Activated B cell treated with CpG ODN at 0.5 μM for 24 hours (primary cell): ENCODE results near the gene CYP4F12. TPM values are rescaled to one million over a fixed set of nuclear protein-coding genes. Genes with fewer than 3 reads are reported as not detected.

Experiments used
- ATAC-seq: fragments of 200-7000 bp; cut with Tn5 transposase; one replicate; pipeline ENCODE4 v1.10.0; 2021; ENCODE audit warnings: low read depth, mild to moderate bottlenecking, moderate library complexity
- CTCF ChIA-PET: fragments of 350-600 bp; sonication (Branson Sonifier 250); formaldehyde crosslinking; loops from one replicate; lab custom pipeline; 2021; ENCODE audit warnings: antibody characterized with exemption; lab: Charles Lee
- POLR2A ChIA-PET: fragments of 350-600 bp; sonication (Branson Sonifier 250); formaldehyde crosslinking; loops from one replicate; lab custom pipeline; 2021; ENCODE audit warnings: antibody characterized with exemption; lab: Charles Lee
- DNase-seq: peaks from one replicate; pipeline ENCODE4 v3.0.0; 2022
- H3K27ac Mint-ChIP-seq: one replicate; pipeline ENCODE4 v1.8.0; 2020; ENCODE audit warnings: mixed read lengths
- H3K27me3 Mint-ChIP-seq: one replicate; pipeline ENCODE4 v1.8.0; 2021; ENCODE audit warnings: mixed read lengths
- H3K36me3 Mint-ChIP-seq: one replicate; pipeline ENCODE4 v1.8.0; 2021; ENCODE audit warnings: low read depth, mixed read lengths
- H3K4me1 Mint-ChIP-seq: one replicate; pipeline ENCODE4 v1.8.0; 2021; ENCODE audit warnings: mixed read lengths
- H3K4me3 Mint-ChIP-seq: one replicate; pipeline ENCODE4 v1.8.0; 2020; ENCODE audit warnings: mild to moderate bottlenecking, mixed read lengths
- H3K9me3 Mint-ChIP-seq: one replicate; pipeline ENCODE4 v1.8.0; 2020; ENCODE audit warnings: mixed read lengths
- CTCF ChIP-seq: fragments of 200-600 bp; IDR thresholded peaks from one replicate; pipeline ENCODE4 v1.8.0; 2022; ENCODE audit warnings: antibody characterized with exemption, mild to moderate bottlenecking
- intact Hi-C: fragments of 100-400 bp; cut with micrococcal nuclease; formaldehyde crosslinking; loops from one replicate; pipeline ENCODE4 v1.15.1; 2024
- total RNA-seq: library from RNA; stranded (reverse); gene quantifications from 2 replicates; pipeline ENCODE4 v1.2.3, GENCODE V29; 2022

The CYP4F12 gene
- total RNA-seq, 1 donor from 2014 or later, result not detected

- no peaks in the 10 kb centered on the region for H3K36me3 Mint-ChIP-seq
- H3K9me3 Mint-ChIP-seq, result no peaks in the 10 kb centered on the region
- DNase-seq (no peak), ATAC-seq (no peak)
- H3K27ac Mint-ChIP-seq, result no peak overlapping the region
- ChIA-PET CTCF (no interaction called here), POLR2A (no interaction called here)
- intact Hi-C loops, result no loop called here
- no peak for TF ChIP-seq CTCF
- peaks cover 2% of the 10 kb centered on the region for H3K4me1 Mint-ChIP-seq
- peaks cover 8% of the 10 kb centered on the region for H3K27me3 Mint-ChIP-seq
- no peak overlapping the region for H3K4me3 Mint-ChIP-seq
Measured at GRCh38 chr19:15669440-15669839, 3.4 kb upstream of the CYP4F12 start.

- Mint-ChIP-seq H3K4me1 (peaks cover 2% of the 10 kb centered on the region), H3K27me3 (peaks cover 5% of the 10 kb centered on the region), H3K4me3 (no peak overlapping the region), H3K27ac (no peak overlapping the region), H3K9me3 (no peaks in the 10 kb centered on the region), H3K36me3 (no peaks in the 10 kb centered on the region)
- POLR2A ChIA-PET, result no interaction called here
- CTCF ChIA-PET, result no interaction called here
- ATAC-seq, result no peak
- DNase-seq, result no peak
- TF ChIP-seq CTCF, result no peak
- intact Hi-C loops, result no loop called here
Measured at GRCh38 chr19:15669891-15670290, 3.0 kb upstream of the CYP4F12 start.

GRCh38 chr19:15671237-15671821 lies 1.6 kb upstream of the CYP4F12 start:
- H3K36me3 Mint-ChIP-seq, result no peaks in the 10 kb centered on the region
- H3K9me3 Mint-ChIP-seq, result no peaks in the 10 kb centered on the region
- H3K4me3 Mint-ChIP-seq, result no peak overlapping the region
- peaks cover 2% of the 10 kb centered on the region for H3K4me1 Mint-ChIP-seq
- H3K27me3 Mint-ChIP-seq, result peaks cover 4% of the 10 kb centered on the region
- ATAC-seq (no peak), DNase-seq (no peak)
- H3K27ac Mint-ChIP-seq, result no peak overlapping the region
- CTCF ChIA-PET, result no interaction called here
- no peak for TF ChIP-seq CTCF
- POLR2A ChIA-PET, result no interaction called here
- intact Hi-C loops, result no loop called here

GRCh38 chr19:15671891-15672579 lies 852 bp upstream of the CYP4F12 start:
- no peaks in the 10 kb centered on the region for H3K36me3 Mint-ChIP-seq
- no peak for TF ChIP-seq CTCF
- no peak overlapping the region for H3K4me3 Mint-ChIP-seq
- peaks cover 2% of the 10 kb centered on the region for H3K4me1 Mint-ChIP-seq
- no peaks in the 10 kb centered on the region for H3K9me3 Mint-ChIP-seq
- ChIA-PET POLR2A (no interaction called here), CTCF (no interaction called here)
- H3K27me3 Mint-ChIP-seq, result peaks cover 4% of the 10 kb centered on the region
- ATAC-seq (no peak), DNase-seq (no peak)
- H3K27ac Mint-ChIP-seq, result no peak overlapping the region
- intact Hi-C loops, result no loop called here

DNA sequence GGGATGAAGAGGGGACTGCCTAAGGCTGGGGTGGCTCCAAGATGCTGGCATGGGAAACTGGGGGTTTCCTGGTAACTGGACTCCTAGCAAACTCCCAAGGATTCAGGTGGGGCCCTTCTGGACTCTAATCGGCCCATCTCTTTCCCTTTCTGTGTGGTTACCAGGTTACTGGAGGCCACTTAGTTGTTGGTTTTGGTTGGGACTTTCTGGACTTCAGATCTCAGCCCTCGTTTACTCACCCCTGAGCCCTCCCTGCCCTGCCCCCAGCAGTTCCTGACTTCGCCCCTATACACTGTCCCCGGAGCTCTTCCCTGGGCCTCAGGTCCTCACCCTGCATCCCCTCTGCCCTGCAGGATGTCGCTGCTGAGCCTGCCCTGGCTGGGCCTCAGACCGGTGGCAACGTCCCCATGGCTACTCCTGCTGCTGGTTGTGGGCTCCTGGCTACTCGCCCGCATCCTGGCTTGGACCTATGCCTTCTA lies 328 bp downstream of the CYP4F12 start:
- DNase-seq (no peak), ATAC-seq (no peak)
- no peaks in the 10 kb centered on the region for H3K36me3 Mint-ChIP-seq
- peaks cover 4% of the 10 kb centered on the region for H3K27me3 Mint-ChIP-seq
- peaks cover 2% of the 10 kb centered on the region for H3K4me1 Mint-ChIP-seq
- no peak overlapping the region for H3K27ac Mint-ChIP-seq
- no peaks in the 10 kb centered on the region for H3K9me3 Mint-ChIP-seq
- CTCF ChIA-PET, result no interaction called here
- TF ChIP-seq CTCF, result no peak
- no peak overlapping the region for H3K4me3 Mint-ChIP-seq
- POLR2A ChIA-PET, result no interaction called here
- intact Hi-C loops, result no loop called here
